ENCODE measurements around the gene VWA8.
"Not testable (repeated sequence)": the region's sequence is repeated elsewhere in the genome, so short reads cannot be mapped to it uniquely, and the experiment has no call there.

VWA8 gene

DNA sequence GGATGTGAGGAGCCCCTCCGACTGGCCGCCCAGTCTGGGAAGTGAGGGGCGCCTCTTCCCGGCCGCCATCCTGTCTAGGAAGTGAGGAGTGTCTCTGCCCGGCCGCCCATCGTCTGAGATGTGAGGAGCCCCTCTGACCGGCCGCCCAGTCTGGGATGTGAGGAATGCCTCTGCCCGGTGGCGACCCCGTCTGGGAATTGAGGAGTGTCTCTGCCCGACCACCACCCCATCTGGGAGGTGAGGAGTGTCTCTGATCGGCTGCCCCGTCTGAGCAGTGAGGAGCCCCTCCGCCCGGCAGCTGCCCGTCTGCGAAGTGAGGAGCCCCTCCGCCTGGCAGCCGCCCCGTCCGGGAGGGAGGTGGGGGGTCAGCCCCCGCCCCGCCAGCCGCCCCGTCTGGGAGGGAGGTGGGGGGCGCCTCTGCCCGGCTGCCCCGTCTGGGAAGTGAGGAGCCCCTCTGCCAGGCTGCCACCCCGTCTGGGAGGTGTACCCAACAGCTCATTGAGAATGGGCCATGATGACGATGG, 389.0 kb downstream of the VWA8 start:
- not testable (repeated sequence) for DNase-seq

DNA sequence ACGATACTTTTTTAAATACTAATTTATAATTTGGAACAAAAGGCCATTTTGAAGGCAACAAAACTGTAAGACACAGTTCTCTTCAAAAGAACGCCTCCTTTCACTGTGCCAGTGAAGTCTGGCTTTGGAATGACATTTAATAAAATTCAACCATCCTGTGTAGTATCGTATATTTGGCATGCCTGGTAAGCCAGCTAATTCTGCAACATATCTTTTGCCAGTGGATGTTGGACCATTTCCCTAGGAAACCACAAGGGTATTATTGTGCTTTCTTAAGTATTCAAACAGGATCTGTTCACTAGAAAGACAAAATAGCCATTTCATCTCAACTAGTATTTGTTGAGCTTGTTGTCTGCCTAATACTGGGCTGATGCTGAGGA, 391.9 kb downstream of the VWA8 start:
- no peak for DNase-seq

DNA sequence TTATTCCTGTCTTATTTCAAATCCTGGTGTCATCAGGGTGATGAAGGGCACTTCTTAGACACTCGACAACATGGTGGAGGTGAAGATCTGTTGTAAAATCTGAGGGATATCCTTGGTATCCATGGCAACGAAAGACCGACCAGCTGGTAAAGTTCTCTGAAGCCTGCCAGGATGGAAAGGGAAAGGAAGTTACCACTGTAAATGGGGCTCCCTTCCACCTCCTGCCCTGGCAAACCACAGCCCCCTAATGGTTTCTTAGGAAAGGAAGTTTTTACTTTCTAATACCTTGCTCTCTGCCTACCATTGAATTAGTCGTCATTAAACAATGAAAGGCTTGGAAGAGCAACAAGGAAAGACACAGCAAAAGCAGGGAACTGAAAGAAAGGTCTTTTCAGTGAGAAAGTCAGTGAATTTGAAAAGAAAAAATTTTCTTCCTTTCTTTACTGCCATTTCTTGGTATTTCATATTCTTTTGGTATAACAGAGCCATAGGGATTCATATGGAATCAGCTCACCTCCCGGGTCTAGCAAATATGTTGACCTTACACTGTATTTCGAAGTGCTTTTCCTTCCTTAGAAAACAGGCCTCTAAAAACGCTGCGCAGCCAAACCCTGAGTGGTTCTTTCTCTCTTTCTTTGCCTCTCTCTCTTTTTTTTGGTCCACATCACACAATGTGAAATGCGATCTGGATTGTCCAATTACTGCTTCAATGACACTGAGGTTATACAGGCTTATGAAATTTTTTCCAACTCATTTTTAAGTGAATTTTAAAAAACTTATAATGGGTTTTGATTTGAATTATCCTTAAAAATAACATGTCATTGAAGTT, 392.6 kb downstream of the VWA8 start:
- DNase-seq, result no peak

DNA sequence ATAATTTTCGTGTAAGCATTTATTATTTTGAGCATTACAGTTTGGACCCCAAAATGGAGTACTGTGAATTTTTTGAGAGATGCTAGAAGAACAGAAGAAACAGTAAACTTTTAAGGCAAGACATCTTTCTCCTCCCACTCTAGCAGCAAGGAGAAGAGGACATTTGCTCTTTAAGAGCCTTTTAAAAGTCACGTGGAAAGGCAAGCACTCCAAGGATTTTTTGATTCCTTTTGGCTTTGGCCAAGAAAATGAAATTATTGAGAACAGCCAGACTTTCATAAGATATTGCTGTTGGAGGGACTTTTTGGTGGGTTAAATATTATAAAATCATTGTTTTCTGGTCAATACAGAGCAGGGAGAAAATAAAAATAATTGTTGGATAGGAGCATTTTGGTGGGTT, 393.5 kb downstream of the VWA8 start:
- no peak for DNase-seq

DNA sequence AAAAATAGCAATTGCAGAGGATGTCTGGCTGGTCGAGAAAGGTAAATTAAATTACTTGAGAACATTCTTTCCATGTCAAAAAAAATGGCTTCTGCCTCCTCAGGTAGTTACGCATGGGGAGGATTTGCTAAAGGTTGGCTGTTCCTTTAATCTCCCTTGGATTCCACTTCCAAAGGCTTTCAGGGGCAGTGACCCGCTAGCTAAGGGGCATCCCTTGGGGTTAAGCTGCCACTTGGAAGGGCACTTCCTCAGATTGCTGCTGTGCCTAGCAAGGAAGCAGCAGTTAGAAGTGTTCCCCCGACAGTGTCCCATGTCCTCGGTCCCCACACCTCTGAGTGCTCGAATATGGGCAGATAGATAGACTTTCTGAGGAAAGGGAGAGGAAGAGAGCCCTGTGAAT, 395.1 kb downstream of the VWA8 start:
- no peak for DNase-seq

DNA sequence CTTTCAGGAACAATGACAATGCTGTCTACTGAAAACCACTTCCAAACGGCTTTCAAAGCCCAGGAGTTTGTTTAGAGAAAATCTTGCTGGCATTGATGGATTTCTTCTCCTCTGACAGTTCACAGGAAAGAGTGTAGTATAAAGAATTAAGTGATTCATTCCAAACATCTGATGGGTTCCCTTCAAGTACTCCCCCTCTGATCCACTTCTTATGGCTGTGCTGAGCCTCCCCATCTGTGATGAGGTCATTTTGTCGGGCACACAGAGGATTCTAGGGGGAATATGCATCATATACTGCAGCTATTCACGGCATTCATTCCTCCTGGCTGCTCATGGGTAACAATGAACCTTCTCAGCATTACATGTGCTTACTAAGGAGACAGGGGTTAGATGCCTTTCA, 395.7 kb downstream of the VWA8 start:
- DNase-seq, result no peak

DNA sequence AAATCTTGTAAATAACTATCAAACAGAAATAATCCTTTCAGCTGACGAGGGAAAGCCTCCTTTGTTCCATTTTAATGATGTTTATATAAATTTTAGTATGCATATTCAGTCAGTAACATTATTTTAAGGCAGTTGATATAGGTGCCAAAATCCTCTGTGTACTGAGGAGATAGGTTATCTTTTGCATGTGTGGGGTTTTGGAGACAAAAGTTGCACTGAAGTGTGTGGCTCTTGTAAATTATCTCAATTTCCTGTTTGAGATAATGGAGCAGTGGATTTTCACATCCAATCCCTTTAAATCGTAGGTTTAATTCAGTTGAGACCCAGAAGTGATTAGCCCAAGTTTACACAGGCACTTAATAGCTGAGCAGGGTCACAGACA, 396.9 kb downstream of the VWA8 start:
- no peak for DNase-seq

DNA sequence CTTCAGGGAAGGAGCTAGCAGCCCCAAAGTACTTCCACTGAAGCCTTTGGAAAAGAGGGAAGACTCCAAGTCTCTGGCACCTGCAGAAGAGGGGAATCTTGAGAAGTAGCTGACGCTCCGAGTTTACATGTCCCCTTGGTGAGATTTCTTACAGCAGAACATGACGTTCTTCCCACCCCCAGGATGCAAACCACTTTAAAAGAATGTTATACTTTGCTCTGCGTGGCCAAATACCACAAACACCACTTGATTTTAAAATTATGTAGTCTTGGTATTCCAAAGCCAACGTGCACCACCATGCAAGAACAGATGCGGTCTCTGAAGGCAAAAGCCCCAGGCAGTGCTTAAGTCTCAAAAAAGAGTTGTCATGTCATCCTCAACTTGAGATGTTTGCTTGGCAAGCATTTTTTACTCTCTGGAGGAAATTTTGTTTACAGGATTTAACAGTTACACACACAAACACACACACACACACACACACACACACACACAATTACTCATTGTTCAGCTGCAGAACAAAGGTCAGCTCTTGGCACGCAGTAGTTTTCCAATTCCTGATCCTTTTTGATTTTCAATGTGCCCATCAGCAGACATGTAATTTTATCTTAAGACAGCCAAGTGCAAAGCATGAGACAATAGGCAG, 397.4 kb downstream of the VWA8 start:
- DNase-seq, result no peak

DNA sequence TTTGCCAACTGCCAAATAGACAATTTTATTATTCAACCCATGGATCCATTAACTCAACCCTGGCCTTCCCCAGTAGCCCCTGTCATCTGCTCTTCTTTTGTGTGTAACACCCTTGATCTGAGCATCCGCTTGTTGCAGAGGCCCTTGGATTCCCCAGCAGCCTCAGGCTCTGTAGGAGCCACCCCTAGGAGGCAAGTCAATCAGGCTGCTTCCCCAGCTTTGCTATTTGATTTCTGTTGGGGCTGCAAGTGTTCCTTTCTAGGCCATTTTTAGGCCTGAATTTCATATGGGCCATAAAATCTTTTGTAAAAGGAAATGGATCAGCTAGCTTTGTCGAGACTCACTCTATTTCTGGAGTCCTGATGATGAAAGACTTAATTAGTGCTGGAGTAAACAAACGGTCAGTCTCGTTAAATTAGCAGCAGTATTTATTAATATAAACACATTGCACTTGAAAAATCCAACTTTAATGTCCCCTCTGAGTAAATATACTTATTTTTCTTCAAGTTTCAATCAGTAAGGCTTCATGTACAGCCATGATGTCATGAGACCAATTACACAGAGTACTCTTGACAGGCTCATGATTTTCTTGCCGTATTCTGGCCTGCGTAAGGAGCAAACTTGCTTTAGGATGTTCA, 398.2 kb downstream of the VWA8 start:
- no peak for DNase-seq

DNA sequence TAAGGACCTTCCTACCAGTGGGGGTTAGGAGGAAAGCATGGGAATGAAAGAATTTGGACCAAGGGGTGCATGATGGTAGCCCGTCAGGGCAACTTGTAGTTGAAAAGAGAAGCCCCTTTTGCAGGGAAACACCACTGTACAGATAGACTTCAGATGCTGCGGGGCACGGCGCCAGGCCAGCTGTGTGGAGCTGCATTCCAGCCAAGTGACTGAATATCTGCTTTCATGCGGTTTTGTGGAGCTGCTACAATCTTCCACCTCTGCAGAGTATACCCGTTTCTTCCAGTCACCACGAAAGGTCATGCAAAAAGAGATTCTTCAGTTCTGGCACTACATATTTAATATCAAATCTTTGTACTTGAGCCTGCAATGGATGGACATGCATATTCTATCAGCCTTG, 398.8 kb downstream of the VWA8 start:
- no peak for DNase-seq

DNA sequence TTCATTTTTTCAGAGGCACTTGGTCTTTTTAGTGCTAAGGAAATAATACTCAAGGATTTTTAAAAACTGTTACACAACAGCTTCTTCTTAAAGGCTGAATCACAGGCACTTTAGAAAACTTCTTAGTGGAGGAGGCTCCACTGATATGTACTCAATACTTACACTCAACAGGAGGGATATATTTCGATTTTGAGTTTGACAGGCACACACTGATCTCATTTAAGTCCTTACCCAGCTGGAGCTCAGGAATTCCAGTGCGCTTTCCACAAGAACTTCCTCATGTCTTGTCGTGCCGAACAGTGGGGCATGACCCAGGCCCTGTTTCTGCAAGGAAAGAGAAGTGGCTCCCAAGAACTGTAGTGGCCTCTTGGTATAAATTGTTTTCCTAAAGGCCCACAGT, 399.7 kb downstream of the VWA8 start:
- no peak for DNase-seq

DNA sequence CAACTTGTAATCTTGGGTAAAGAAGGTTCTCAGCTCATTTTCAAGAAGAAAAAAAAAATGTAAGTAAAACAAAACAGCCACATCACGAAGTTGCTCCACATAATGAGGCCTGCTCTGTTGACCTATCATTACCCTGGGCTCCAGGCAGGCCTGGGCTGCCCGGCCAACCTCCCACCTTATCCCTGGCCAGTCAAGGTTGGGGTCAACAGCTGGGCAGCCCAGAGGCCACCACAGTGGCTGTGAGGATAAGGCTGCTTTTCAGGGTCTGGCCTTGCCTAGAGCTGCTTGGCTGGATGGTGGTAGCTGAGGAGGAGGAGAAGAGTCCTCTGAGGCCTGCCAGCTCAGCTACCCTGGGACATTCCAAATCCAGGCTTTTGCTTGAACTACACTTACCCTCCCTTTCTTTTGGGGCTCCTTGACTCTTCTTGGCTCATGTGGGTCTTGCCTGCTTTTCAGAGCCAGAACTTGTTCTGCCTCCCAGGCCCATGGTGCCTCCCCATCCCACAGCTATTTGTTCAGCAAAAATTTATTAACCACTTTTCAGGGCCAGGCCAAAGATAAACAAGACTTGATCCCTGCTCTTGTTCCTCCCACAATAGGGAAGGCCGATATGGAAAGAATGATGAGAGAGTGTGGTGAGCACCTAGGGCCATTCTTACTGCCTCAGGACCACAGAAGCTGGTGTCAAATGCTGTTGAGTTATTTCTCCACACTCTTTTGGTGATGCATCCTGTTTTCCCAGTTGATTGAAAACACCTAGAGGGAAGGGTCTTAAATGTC, 401.9 kb downstream of the VWA8 start:
- no peak for DNase-seq

DNA sequence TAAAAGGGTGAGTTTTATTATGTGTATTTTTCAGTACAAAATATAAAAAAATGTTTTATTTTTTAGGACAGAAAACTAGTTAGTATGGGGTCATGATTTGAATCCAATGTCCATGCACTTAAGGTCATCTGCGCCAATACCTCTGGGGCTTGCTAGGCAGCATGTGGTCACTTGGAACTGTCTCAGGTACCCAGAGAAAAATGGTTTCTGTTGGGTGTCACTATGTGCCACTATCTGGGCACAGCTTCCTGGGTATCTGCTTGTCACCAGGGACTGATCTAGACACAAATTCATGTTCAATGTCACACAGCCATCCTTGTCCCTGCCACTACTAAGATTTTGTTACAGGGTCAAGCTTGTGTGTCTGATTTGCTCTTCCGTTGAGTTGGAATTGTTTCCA, 403.2 kb downstream of the VWA8 start:
- DNase-seq, result no peak

DNA sequence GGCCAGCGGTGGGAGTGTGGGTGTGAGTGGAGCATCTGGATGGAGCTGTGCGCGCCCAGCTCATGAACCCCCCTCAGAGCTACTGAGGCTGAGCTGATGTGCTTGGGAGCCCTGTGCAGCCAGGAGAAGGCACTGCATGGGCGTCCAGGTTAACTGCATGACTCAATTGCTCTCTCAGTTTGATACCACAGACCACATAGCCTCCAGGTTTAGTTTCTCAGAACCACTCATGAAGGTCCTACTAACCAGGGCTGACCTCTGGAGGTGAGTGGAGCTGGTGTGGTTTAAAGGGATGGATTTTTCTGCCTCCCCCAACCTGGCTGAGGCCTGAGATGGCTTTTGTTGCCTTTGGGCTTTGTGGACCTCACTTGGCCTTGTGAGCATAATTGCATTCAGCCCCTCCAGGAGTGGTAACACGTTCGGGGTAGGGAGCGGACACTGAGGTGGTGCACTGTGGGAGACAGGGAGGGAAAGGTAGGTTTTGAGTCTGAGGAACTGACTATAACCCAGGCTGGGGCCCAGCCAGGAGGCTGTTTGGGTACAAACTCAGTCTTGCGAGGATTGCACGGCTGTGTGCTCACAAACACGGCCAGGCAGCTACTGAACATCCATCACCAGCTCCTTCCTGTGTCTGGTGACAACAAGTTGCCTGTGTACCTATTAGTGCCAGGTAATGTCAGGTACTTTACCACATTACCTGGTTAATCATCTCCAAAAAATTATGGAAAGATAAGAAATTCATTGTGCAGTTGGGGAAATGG, 406.1 kb downstream of the VWA8 start:
- DNase-seq, result no peak

DNA sequence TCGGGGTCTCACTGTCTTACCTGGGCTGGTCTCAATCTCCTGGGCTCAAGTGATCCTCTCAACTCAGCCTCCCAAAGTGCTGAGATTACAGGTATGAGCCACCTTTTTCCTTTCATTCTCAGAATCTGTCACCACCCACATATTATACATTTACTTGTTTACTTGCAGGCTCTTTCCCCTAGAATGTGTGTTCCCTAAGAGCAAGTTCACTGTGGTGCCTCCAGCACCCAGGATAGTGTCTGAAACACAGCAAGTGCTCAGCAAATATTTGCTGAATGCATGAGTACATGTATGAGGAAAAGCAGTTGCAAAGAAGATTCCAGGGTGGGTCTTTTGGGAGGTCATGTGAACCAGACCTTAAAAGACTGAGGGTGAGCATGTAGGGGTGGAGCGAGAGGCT, 406.7 kb downstream of the VWA8 start:
- DNase-seq, result no peak

DNA sequence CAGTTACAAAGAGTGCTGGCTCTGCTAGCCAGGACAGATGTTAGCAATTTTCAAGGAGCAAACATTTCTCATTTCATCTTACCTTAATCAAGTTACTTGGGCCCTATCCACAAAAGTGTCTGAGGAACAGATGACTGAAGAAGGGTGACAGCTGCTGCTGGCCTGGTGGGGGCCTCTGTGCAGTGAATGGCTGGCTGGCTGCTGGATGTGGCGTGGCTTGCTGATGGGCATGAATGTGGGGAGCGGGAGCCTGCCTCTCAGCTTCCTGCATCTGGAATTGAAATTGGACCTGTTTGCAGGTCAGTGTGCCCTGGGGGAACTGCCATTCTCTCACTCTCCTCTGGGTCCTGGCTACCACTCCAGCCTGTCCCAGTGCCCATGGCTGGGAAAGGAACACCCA, 408.9 kb downstream of the VWA8 start:
- no peak for DNase-seq

DNA sequence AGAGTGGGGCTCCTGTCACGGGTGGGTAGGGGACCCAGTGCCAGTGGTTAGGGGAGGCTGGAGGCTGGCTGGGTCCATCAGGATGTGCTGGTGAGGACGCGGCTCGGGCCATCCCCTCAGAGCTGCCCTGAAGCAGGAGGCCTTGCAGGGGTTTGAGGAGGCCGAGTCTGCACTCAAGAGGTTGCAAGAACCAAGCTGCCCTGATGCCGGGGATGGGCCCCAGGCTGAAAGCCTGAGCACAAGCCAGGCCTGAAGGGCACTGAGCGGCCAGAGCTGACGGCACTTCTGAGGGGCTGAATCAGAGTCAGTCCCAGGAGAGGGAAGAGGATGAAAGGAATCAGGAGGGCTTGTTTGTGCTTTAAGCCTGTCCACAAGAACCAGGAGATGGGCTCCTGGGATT, 410.6 kb downstream of the VWA8 start:
- DNase-seq, result no peak

DNA sequence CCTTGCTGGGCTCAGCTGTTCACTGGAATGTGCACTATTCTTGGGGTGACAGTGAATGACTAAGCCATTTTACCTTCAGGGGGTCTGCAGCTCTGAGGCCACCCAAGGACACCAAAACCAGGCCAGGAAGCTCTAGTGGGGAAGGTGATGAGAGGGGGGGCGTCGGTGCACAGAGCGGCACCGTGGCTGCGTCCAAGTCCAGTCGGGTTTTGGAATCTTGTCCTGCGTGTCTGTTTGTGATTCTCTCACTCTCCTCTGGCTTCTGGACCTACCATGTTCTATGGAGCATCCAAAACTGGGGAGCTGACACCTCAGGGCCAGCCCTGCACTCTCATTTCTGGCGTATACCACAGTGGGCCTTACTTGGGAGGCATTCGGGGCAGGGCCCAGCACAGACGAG, 411.4 kb downstream of the VWA8 start:
- no peak for DNase-seq

DNA sequence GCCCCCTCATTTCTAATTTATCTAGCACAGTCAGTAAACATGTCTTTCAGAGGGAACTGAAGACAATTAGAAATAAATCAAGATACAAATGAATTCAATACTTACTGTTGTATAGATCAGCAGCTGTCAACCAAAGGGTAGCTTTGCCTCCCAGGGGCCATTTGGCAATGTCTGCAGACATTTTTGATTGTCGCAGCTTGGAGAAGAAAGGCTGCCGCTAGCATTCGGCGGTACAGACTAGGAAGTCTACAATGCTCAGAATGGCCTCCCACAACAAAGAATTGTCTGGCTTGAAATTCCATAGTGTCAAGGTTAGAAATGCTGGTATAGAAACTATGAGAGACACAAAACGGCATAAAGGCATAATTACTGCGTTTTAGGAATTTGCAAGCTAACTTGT, 412.0 kb downstream of the VWA8 start:
- no peak for DNase-seq

DNA sequence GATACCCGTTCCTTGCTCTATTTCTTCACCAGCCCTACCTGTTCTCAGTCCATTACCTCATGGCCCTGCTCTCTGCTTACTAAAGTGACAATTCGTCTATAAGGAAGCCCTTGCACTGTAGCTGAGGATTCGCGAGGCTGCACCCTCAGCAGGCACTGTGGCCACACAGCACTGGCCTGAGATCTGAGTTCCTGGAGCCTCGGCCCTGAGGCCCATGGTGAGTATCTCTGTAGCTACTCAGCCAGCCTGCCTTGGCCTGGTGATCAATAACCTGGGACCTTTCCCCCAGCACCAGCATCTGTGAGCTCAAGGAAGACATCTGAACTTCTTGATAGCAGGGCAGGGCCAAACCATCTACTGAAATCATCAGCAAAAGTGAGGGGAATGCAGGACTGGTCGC, 412.9 kb downstream of the VWA8 start:
- DNase-seq, result no peak

DNA sequence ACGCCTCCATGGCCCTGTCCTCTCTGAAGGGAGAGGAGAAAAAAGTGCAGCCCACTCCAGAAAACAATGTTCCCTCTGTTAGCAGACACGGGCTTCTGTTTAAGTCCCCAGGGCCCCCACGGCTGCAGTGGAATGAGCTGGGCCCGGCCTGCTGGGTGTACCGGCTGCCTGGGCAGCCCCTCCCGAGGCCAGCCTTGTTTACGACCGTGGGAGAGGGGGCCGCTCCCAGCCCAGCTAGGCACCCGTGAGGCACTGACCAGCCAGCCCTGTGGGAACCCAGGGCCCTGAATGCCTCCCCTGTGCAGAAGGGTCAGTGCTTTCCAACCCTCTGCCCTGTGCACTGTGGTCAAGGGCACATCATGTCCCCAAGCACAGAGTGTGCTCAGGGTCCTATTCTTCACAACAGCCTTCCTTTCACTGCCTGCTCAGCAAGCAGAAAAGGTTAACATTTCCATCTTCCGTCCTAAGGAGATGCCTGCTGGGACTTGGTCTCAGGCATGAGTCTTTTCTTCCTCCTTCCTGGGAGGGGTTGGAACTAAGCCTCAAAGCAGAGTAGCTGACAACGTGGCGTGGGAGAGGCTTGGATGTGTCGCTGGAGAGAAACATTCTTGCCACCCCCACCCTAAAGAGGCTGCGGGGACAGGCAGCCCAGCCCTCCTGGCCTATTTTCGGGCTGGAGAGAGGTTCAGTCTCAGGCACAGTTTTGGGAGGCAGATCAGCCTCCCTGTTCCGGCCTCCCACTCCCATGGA, 413.5 kb downstream of the VWA8 start:
- no peak for DNase-seq

Data from activated effector memory CD4-positive, alpha-beta T cell treated with anti-CD3 and anti-CD28 coated beads, Interleukin-2, amount 50 U/mL, for 16 hours (primary cell).